Heart left ventricle (tissue), 13 donors: ENCODE results near the gene SF3B1.

Source experiments
- CTCF ChIP-seq, 12 donors: fragments of 200-600 bp; sonication (generic) in 4 of 12; IDR thresholded peaks; one replicate each; pipeline versions ENCODE4 v1.5.0 to v1.8.0; 2018 to 2022; ENCODE audit warnings: antibody characterized with exemption in 12 of 12, mild to moderate bottlenecking in 5 of 12
- POLR2A ChIP-seq, 2 donors: fragments of 450-650 bp; IDR thresholded peaks; one replicate each; pipeline ENCODE4 v1.6.1; 2017; ENCODE audit warnings: antibody characterized with exemption in 2 of 2, mild to moderate bottlenecking in 2 of 2, moderate library complexity in 2 of 2
- donor health status: ischemic (EF 13 %, LVEDD 7.1; RV severe dilation, severe dysfunction).
- donor health status: DM: no; HTN: yes; CAD: no.
- donor health status: DM: no; HTN: no; CAD: no.
- donor health status: ischemic (EF 25% LVEDD 6.9; RV normal size, moderate dysfunction).
- donor health status: ischemic (EF 25% LVEDD 5.7; RV mildly dilated, moderate dysfunction).
- donor health status: ischemic (EF 35%, LVEDD 5.7; RV mildly dilated, moderate dysfunction).
- donor health status: nonischemic (EF 11% LVEDD 7.7; RV severe dilation, severe dysfunction).
- donor health status: DM: yes; HTN: yes; CAD: no.
- donor health status: PGD.
- donor health status: ischemic (EF 29% LVEDD 5.4; RV normal size, mild dysfunction).
- donor health status: nonischemic (EF 23%, LVEDD 6.1; RV moderate dilation, normal function).

GRCh38 chr2:197464175-197464574 is 29.3 kb upstream of the SF3B1 start:
- no peak for TF ChIP-seq CTCF (IDR thresholded peaks at IDR 0.05)
- no peak for TF ChIP-seq POLR2A (IDR thresholded peaks at IDR 0.05)
